ENCODE measurements around the gene C1QTNF8.

C1QTNF8 gene

GRCh38 chr16:1096169-1097082, at the start of gene C1QTNF8:
TSS of gene C1QTNF8 (minus strand) at chr16:1096244. CDS start at chr16:1094922, 1,322 bp downstream.
- no peak for DNase-seq (ENCODE audit: low spot score)

- peak; percentile 37 for DNase-seq (ENCODE audit: low spot score)
Observed at GRCh38 chr16:1145383-1146100, 49.5 kb upstream of the C1QTNF8 start.

GRCh38 chr16:1144476-1145382, 48.7 kb upstream of the C1QTNF8 start:
- DNase-seq (ENCODE audit: low spot score) = peak; percentile 40

GRCh38 chr16:1143761-1144450, 47.9 kb upstream of the C1QTNF8 start:
- no peak for DNase-seq (ENCODE audit: low spot score)

GRCh38 chr16:1142911-1143310, 46.9 kb upstream of the C1QTNF8 start:
- no peak for DNase-seq (ENCODE audit: low spot score)

- DNase-seq (ENCODE audit: low spot score) = no peak
Observed at GRCh38 chr16:1141716-1142115, 45.7 kb upstream of the C1QTNF8 start.

GRCh38 chr16:1141191-1141590, 45.1 kb upstream of the C1QTNF8 start:
- DNase-seq (ENCODE audit: low spot score) = no peak

- no peak for DNase-seq (ENCODE audit: low spot score)
Observed at GRCh38 chr16:1140582-1141162, 44.6 kb upstream of the C1QTNF8 start.

- peak; percentile 92 for DNase-seq (ENCODE audit: low spot score)
Observed at GRCh38 chr16:1137604-1138003, 41.6 kb upstream of the C1QTNF8 start.

- no peak for DNase-seq (ENCODE audit: low spot score)
Observed at GRCh38 chr16:1135459-1135825, 39.4 kb upstream of the C1QTNF8 start.

- peak; percentile 6 for DNase-seq (ENCODE audit: low spot score)
Observed at GRCh38 chr16:1134776-1135458, 38.9 kb upstream of the C1QTNF8 start.

- peak; percentile 19 for DNase-seq (ENCODE audit: low spot score)
Observed at GRCh38 chr16:1133810-1134520, 37.9 kb upstream of the C1QTNF8 start.

GRCh38 chr16:1133271-1133670, 37.2 kb upstream of the C1QTNF8 start:
- no peak for DNase-seq (ENCODE audit: low spot score)

- no peak for DNase-seq (ENCODE audit: low spot score)
Observed at GRCh38 chr16:1132431-1132830, 36.4 kb upstream of the C1QTNF8 start.

- DNase-seq (ENCODE audit: low spot score) = no peak
Observed at GRCh38 chr16:1131378-1131994, 35.4 kb upstream of the C1QTNF8 start.

- DNase-seq (ENCODE audit: low spot score) = no peak
Observed at GRCh38 chr16:1130382-1130781, 34.3 kb upstream of the C1QTNF8 start.

GRCh38 chr16:1129106-1129960, 33.3 kb upstream of the C1QTNF8 start:
- no peak for DNase-seq (ENCODE audit: low spot score)

GRCh38 chr16:1127971-1128715, 32.1 kb upstream of the C1QTNF8 start:
- no peak for DNase-seq (ENCODE audit: low spot score)

Measured in kidney tubule cell (primary cell).